ENCODE results near the gene CPZ. TPM values are rescaled to one million over a fixed set of nuclear protein-coding genes. Genes with fewer than 3 reads are reported as not detected.
A peak's percentile ranks its signal among the peaks of the same experiment; 100 is the strongest.

Gene CPZ
- total RNA-seq, 1 experiment from 2014 or later, result 37.3 TPM

DNA sequence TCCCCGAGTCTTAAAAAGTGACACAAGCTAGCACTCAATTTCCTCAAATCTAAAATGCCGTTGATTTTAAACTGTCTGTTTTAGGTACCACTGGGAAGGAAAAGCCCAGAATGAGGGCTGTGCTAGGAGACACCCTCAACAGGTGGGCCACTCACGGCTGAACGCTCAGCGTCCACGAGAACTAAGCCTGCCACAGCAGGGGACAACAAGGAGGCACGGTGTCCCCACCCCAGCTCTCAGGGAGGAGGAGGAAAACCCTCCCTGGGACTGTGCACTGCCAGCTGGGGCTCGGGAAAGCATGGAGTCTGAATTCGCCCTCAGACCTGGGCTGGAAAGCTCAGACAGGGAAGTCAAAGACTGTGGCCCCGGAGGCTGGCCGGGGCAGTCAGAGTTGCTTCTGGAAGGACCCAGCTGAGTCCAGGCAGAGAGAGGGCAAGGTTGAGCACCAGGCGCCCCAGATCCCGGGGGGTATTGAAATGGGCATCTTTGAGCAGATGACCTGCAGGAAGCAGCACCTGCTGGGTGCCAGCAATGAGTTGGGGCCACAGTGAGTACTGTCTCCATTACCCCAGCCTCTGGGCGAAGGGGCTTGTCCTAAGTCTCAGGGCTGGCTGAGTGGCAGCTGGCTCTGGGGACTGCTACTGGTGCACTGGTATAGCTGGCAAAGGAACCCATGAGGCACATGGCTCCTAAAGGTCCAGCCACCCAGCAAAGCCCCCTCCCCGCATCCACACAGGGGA is 769 bp upstream of the CPZ start:
- peak overlapping the region in 1 of 2 experiments; percentile 73; a peak in 2 of 5 replicates for H3K4me3 Mint-ChIP-seq
- no peaks in the 10 kb centered on the region for H3K9me3 Mint-ChIP-seq
- no peaks in the 10 kb centered on the region for H3K9me3 ChIP-seq (ENCODE audit: control insufficient read depth, low read depth, low read length)
- no peak overlapping the region for H4K91ac ChIP-seq (ENCODE audit: insufficient read length, low read depth, low read length)
- TF ChIP-seq, protein P1, sequence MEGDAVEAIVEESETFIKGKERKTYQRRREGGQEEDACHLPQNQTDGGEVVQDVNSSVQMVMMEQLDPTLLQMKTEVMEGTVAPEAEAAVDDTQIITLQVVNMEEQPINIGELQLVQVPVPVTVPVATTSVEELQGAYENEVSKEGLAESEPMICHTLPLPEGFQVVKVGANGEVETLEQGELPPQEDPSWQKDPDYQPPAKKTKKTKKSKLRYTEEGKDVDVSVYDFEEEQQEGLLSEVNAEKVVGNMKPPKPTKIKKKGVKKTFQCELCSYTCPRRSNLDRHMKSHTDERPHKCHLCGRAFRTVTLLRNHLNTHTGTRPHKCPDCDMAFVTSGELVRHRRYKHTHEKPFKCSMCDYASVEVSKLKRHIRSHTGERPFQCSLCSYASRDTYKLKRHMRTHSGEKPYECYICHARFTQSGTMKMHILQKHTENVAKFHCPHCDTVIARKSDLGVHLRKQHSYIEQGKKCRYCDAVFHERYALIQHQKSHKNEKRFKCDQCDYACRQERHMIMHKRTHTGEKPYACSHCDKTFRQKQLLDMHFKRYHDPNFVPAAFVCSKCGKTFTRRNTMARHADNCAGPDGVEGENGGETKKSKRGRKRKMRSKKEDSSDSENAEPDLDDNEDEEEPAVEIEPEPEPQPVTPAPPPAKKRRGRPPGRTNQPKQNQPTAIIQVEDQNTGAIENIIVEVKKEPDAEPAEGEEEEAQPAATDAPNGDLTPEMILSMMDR (conservative IDR thresholded peaks at IDR 0.05), result no peak
- H3T11ph ChIP-seq (ENCODE audit: low read length), result no peak overlapping the region
- H3K14ac ChIP-seq (ENCODE audit: insufficient read depth, low read length), result no peak overlapping the region
- no peak overlapping the region for H3K18ac ChIP-seq (ENCODE audit: insufficient read length, low read depth, low read length)
- H3K79me2 ChIP-seq (ENCODE audit: insufficient read depth, low read length), result no peaks in the 10 kb centered on the region
- H3K27me3 Mint-ChIP-seq (ENCODE audit: low read depth), result peaks cover 9% of the 10 kb centered on the region
- H3K4ac ChIP-seq (ENCODE audit: low read depth, low read length), result no peak overlapping the region
- H3K23me2 ChIP-seq (ENCODE audit: insufficient read length, low read depth, low read length, poor library complexity, severe bottlenecking), result peaks cover 8% of the 10 kb centered on the region
- H3K27ac Mint-ChIP-seq, result peak overlapping the region in 1 of 3 experiments; percentile 57; a peak in 1 of 7 replicates
- WGBS (ENCODE audit: extremely low coverage, insufficient read length, low lambda C conversion rate), result no CpG with 5 or more reads among the region's 15 CpGs
- H2BK20ac ChIP-seq (ENCODE audit: low read depth, low read length, poor library complexity, severe bottlenecking), result no peak overlapping the region
- no peaks in the 10 kb centered on the region; the same call in 1 of the 2 replicates for H3K4me1 ChIP-seq (ENCODE audit: insufficient read depth, low read length)
- no peak overlapping the region for H4K5ac ChIP-seq (ENCODE audit: insufficient read length, low read depth, low read length)
- H2BK120ac ChIP-seq (ENCODE audit: low read depth, low read length, poor library complexity, severe bottlenecking), result no peak overlapping the region
- H2AK5ac ChIP-seq (ENCODE audit: insufficient read length, low read length), result no peak overlapping the region
- H3K23ac ChIP-seq (ENCODE audit: insufficient read length, low read depth, low read length), result no peak overlapping the region
- no peak overlapping the region for H4K8ac ChIP-seq (replicated peaks; ENCODE audit: insufficient read length, low read depth, low read length)
- no peak for DNase-seq
- H3K4me2 ChIP-seq (ENCODE audit: insufficient read depth, insufficient read length, low read length), result no peak overlapping the region
- H3K4me1 Mint-ChIP-seq, result peaks cover 37 to 45% of the 10 kb centered on the region in 2 experiments
- H3K9ac ChIP-seq (ENCODE audit: extremely low read depth, insufficient read length, low read length), result no peak overlapping the region
- no peak overlapping the region for H2BK5ac ChIP-seq (ENCODE audit: insufficient read length, low read length)
- no peaks in the 10 kb centered on the region for H3K27me3 ChIP-seq (ENCODE audit: insufficient read depth, low read length)
- H2BK12ac ChIP-seq (ENCODE audit: insufficient read length, low read depth, low read length), result no peak overlapping the region
- no peaks in the 10 kb centered on the region for H4K20me1 ChIP-seq (ENCODE audit: control insufficient read depth, insufficient read depth, insufficient read length)
- H3K79me1 ChIP-seq (ENCODE audit: insufficient read depth, low read depth, low read length, poor library complexity, severe bottlenecking), result no peaks in the 10 kb centered on the region
- H2BK15ac ChIP-seq (ENCODE audit: low read depth, low read length), result no peak overlapping the region
- H3K56ac ChIP-seq (ENCODE audit: insufficient read length, low read depth, low read length), result no peak overlapping the region
- H3K36me3 Mint-ChIP-seq (ENCODE audit: insufficient read depth in 1 of 3, low read depth in 3 of 3), result peaks cover 0 to 2% (median 0%) of the 10 kb centered on the region in 3 experiments; a peak in 2 of 7 replicates
- H2AFZ ChIP-seq (ENCODE audit: low read length), result no peak overlapping the region
- H3K27ac ChIP-seq (ENCODE audit: insufficient read length, low read depth, low read length), result no peak overlapping the region
